HFF-Myc (cell line): ENCODE measurements around the gene TTLL3.

Experiments
- DNase-seq: peaks from one replicate; pipeline ENCODE4 v3.0.0-alpha.2; 2011; ENCODE audit warnings: low read depth; ENCODE audit errors: extremely low read depth
- H3K4me3 ChIP-seq: replicated peaks from 2 replicates; pipeline ENCODE4 v1.5.1; 2011; ENCODE audit warnings: low read depth, mild to moderate bottlenecking, control low read depth, low read length
- CTCF ChIP-seq: IDR thresholded peaks from 2 replicates; pipeline ENCODE4 v1.5.1; 2012; ENCODE audit warnings: mild to moderate bottlenecking, low read depth, low read length, control low read depth; ENCODE audit errors: missing control alignments

Gene TTLL3

GRCh38 chr3:9881441-9881840 is 71.4 kb downstream of the TTLL3 start:
- H3K4me3 ChIP-seq = no peak overlapping the region
- DNase-seq = no peak
- TF ChIP-seq CTCF = no peak

DNA sequence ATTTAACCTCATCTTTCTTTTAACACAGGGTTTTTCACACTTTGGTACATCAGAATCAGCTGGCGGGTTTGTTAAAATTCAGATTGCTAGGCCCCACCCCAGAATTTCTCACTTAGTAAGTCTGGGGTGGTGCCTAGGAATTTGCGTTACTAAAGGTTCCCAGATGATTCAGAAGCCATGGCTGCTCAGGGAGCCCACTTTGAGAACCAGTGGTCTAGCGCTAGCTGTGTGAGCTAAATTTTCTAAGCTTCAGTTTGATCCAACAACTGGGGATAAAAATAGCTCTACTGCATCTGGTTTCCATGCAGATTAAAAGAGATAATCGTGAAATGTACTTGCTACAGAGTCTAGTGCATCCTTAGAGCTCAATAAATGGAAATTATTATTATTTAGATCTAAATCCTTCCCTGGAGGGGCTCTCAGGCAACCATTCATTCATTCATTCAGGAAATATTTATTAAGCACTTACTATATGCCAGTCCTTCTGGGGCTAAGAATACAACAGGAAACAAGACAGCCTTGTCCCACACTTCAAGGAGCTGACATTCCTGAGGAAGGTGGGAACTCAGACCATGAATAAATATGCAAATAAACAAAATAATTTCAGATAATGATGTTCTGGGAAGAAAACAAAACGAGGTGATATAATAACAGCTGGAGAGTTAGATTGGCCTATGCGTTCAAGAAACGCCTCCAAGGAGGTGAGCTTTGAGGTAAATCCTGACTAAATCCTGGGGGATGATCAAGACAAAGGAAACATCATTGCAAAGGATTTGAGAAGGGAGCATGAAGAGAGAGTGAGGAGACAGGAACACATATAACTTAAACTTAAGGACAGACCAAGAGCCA is 73.9 kb downstream of the TTLL3 start:
- DNase-seq = no peak
- TF ChIP-seq CTCF = no peak
- H3K4me3 ChIP-seq = no peak overlapping the region

DNA sequence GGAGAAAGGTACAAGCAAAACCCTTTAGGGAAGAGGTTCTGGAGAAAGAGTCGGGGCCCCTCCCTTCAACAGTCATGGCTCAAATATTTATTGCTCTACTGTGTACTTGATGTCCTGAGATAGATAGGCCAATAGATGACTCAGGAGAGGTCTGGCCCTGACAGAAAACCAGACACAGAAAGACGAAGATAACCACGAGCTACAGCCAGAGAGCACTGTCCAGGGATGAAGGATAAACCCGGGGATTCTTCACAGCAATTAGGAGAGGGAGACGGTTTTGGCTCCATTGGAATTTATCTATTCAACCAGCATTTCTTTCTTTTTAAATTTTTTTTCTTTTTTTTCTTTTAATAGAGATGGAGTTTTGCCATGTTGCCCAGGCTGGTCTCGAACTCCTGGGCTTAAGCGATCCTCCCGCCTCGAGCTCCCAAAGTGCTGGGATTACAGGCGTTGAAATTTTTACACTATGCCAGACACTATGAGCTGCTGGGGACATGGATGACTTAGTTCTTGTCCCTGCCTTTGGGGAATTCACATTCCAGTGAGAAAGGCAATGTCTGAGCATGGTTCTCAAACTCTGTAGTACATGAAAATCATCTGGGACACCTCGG is 74.6 kb downstream of the TTLL3 start:
- DNase-seq = peak; percentile 60
- TF ChIP-seq CTCF = no peak
- H3K4me3 ChIP-seq = no peak overlapping the region
